BE2C (cell line): Measurements from ENCODE around the gene CGAS.

Experiments used
- DNase-seq: peaks from one replicate; pipeline ENCODE4 v3.0.0-alpha.2; 2020
- H3K27me3 ChIP-seq: fragments of 250-450 bp; sonication (Bioruptor Pico); 2 replicates; pipeline ENCODE4 v1.5.1; 2020; ENCODE audit warnings: mild to moderate bottlenecking
- H3K36me3 ChIP-seq: fragments of 250-450 bp; sonication (Bioruptor Pico); 2 replicates; pipeline ENCODE4 v1.5.1; 2020; ENCODE audit warnings: mild to moderate bottlenecking
- H3K4me1 ChIP-seq: fragments of 250-450 bp; sonication (Bioruptor Pico); 2 replicates; pipeline ENCODE4 v1.5.1; 2020
- H3K4me3 ChIP-seq: 2 replicates; pipeline ENCODE4 v1.5.1; 2011; ENCODE audit warnings: low read depth, low read length
- H3K9me3 ChIP-seq: fragments of 250-450 bp; sonication (Bioruptor Pico); 2 replicates; pipeline ENCODE4 v1.5.1; 2020
- CTCF ChIP-seq: IDR thresholded peaks from 2 replicates; pipeline ENCODE4 v1.5.1; 2012; ENCODE audit warnings: mild to moderate bottlenecking, low read depth, low read length

The CGAS gene

GRCh38 chr6:73455865-73456629, 4.0 kb upstream of the CGAS start:
- no peak for TF ChIP-seq CTCF
- Histone ChIP-seq H3K36me3 (no peaks in the 10 kb centered on the region), H3K4me3 (no peak overlapping the region), H3K4me1 (peaks cover 9% of the 10 kb centered on the region), H3K9me3 (no peaks in the 10 kb centered on the region), H3K27me3 (peaks cover 14% of the 10 kb centered on the region)
- no peak for DNase-seq

GRCh38 chr6:73451223-73452106, 632 bp downstream of the CGAS start:
- peak; percentile 33 for DNase-seq
- H3K4me3 ChIP-seq: peak overlapping the region; percentile 45
- TF ChIP-seq CTCF: no peak

GRCh38 chr6:73443555-73443954, 8.5 kb downstream of the CGAS start:
- DNase-seq: peak; percentile 36
- no peaks in the 10 kb centered on the region for H3K36me3 ChIP-seq
- no peak for TF ChIP-seq CTCF

More at GRCh38 chr6:73451223-73452106, 632 bp downstream of the CGAS start:
- Histone ChIP-seq H3K36me3 (no peaks in the 10 kb centered on the region), H3K27me3 (peaks cover 20% of the 10 kb centered on the region), H3K9me3 (no peaks in the 10 kb centered on the region), H3K4me1 (no peaks in the 10 kb centered on the region; the same call in 1 of the 2 replicates)

GRCh38 chr6:73435236-73435635, 16.9 kb downstream of the CGAS start:
- H3K36me3 ChIP-seq: no peaks in the 10 kb centered on the region
- no peak for DNase-seq
- no peaks in the 10 kb centered on the region for H3K4me1 ChIP-seq
- no peak for TF ChIP-seq CTCF
- H3K4me3 ChIP-seq: no peak overlapping the region
- H3K9me3 ChIP-seq: no peaks in the 10 kb centered on the region
- no peaks in the 10 kb centered on the region for H3K27me3 ChIP-seq

More at GRCh38 chr6:73443555-73443954, 8.5 kb downstream of the CGAS start:
- Histone ChIP-seq H3K9me3 (no peaks in the 10 kb centered on the region), H3K4me1 (no peaks in the 10 kb centered on the region), H3K4me3 (no peak overlapping the region), H3K27me3 (no peaks in the 10 kb centered on the region)

GRCh38 chr6:73421534-73421933, 30.6 kb downstream of the CGAS start:
- no peak overlapping the region for H3K4me3 ChIP-seq
- H3K36me3 ChIP-seq: no peaks in the 10 kb centered on the region
- H3K27me3 ChIP-seq: no peaks in the 10 kb centered on the region
- DNase-seq: no peak
- no peak for TF ChIP-seq CTCF
- H3K9me3 ChIP-seq: no peaks in the 10 kb centered on the region
- no peaks in the 10 kb centered on the region for H3K4me1 ChIP-seq
